Measurements from ENCODE around the gene SRI. TPM values are rescaled to one million over a fixed set of nuclear protein-coding genes. Genes with fewer than 3 reads are reported as not detected.

The SRI gene
- total RNA-seq, 1 donor from 2014 or later, result 264 TPM

DNA sequence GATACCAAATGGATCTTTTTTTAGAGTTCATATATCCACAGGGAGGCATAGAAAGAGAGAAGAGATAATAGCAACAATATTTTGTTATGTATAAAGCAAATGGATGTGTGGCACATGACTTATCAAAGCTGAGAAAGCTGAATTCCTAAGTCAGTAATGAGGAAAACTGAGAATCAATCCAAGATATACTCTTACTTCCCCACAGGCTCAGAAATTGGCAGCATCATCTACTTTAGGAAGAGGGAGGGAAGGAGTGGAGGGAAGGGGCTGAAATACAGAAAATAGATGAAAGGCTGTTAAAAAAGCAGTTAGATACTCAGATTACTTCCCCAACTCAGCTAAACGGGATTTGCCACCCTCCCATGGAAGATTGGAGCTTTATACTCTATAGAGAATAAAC, 63.5 kb downstream of the SRI start:
- H3K27ac Mint-ChIP-seq, result no peak overlapping the region
- intact Hi-C loops (cut with micrococcal nuclease), result no loop called here
- no peak for DNase-seq (ENCODE audit: low spot score)
- H3K9me3 Mint-ChIP-seq, result peaks cover 19% of the 10 kb centered on the region
- H3K27me3 Mint-ChIP-seq (ENCODE audit: low read depth), result no peaks in the 10 kb centered on the region
- H3K4me1 Mint-ChIP-seq (ENCODE audit: low read depth), result no peaks in the 10 kb centered on the region
- H3K4me3 Mint-ChIP-seq (ENCODE audit: low read depth), result no peak overlapping the region
- no peaks in the 10 kb centered on the region for H3K36me3 Mint-ChIP-seq (ENCODE audit: low read depth)

- Mint-ChIP-seq H3K4me1 (ENCODE audit: low read depth) (no peaks in the 10 kb centered on the region), H3K4me3 (ENCODE audit: low read depth) (no peak overlapping the region), H3K27ac (no peak overlapping the region), H3K36me3 (ENCODE audit: low read depth) (no peaks in the 10 kb centered on the region), H3K27me3 (ENCODE audit: low read depth) (no peaks in the 10 kb centered on the region), H3K9me3 (peaks cover 19% of the 10 kb centered on the region)
- intact Hi-C loops (cut with micrococcal nuclease), result no loop called here
- DNase-seq (ENCODE audit: low spot score), result no peak
Measured at GRCh38 chr7:88155756-88156155, 64.1 kb downstream of the SRI start.

Other genes with a start within 250 kb of the SRI start
- gene STEAP4, start 86.9 kb upstream of the SRI start, total RNA-seq, result 0.39 and 0.48 TPM in 2 replicates